ENCODE results near the gene BARX2.

GRCh38 chr11:129457321-129457720 lies 81.7 kb downstream of the BARX2 start:
- TF ChIP-seq CTCF (conservative IDR thresholded peaks at IDR 0.05; ENCODE audit: low read depth, low read length), result no peak
- no peak for TF ChIP-seq EZH2 (IDR thresholded peaks at IDR 0.05; ENCODE audit: low read length, unreplicated experiment)
- no peak for TF ChIP-seq EZH2phosphoT487 (IDR thresholded peaks at IDR 0.05; ENCODE audit: borderline replicate concordance, low read length)

All from PC-3 (cell line).